Calu3 (cell line): ENCODE data around the gene C1QTNF2. TPM values are rescaled to one million over a fixed set of nuclear protein-coding genes. Genes with fewer than 3 reads are reported as not detected.

Source experiments
- BruUV-seq: library from RNA; stranded (reverse); fragments of 400-500 nt; replicated peaks from 2 replicates; lab custom pipeline; 2021; lab: Mats Ljungman, UMichigan
- CTCF ChIA-PET: fragments of 300-600 bp; sonication (Branson Sonifier 250); formaldehyde crosslinking; loops from one replicate; lab custom pipeline; 2022; ENCODE audit warnings: antibody characterized with exemption; lab: Charles Lee
- DNase-seq: peaks from one replicate; pipeline ENCODE4 v3.0.0; 2022
- H3K27ac Mint-ChIP-seq: one replicate; pipeline ENCODE4 v1.8.0; 2022; ENCODE audit warnings: mixed read lengths; ENCODE audit not compliant: unreplicated experiment
- H3K27me3 Mint-ChIP-seq: one replicate; pipeline ENCODE4 v1.8.0; 2022; ENCODE audit warnings: mixed read lengths; ENCODE audit not compliant: unreplicated experiment
- H3K36me3 Mint-ChIP-seq: one replicate; pipeline ENCODE4 v1.8.0; 2022; ENCODE audit warnings: mild to moderate bottlenecking, moderate library complexity, mixed read lengths; ENCODE audit not compliant: insufficient read depth, unreplicated experiment
- H3K4me1 Mint-ChIP-seq: one replicate; pipeline ENCODE4 v1.8.0; 2022; ENCODE audit warnings: mild to moderate bottlenecking, low read depth, mixed read lengths; ENCODE audit not compliant: unreplicated experiment
- H3K4me3 Mint-ChIP-seq: one replicate; pipeline ENCODE4 v1.8.0; 2022; ENCODE audit warnings: mild to moderate bottlenecking, low read depth, moderate library complexity, mixed read lengths; ENCODE audit not compliant: unreplicated experiment
- H3K9me3 Mint-ChIP-seq: one replicate; pipeline ENCODE4 v1.8.0; 2022; ENCODE audit warnings: low read depth, mixed read lengths; ENCODE audit not compliant: unreplicated experiment
- CTCF ChIP-seq: fragments of 200-600 bp; IDR thresholded peaks from one replicate; pipeline ENCODE4 v1.8.0; 2022; ENCODE audit warnings: antibody characterized with exemption; ENCODE audit not compliant: unreplicated experiment
- intact Hi-C: fragments of 100-400 bp; cut with micrococcal nuclease; formaldehyde crosslinking; loops from one replicate; pipeline ENCODE4 v1.10.0; 2022; ENCODE audit not compliant: unreplicated experiment
- total RNA-seq: library from RNA; stranded (reverse); gene quantifications from 2 replicates; pipeline ENCODE4 v1.2.3, GENCODE V29; 2022

The C1QTNF2 gene
- total RNA-seq, 1 experiment from 2014 or later = not detected

- Mint-ChIP-seq H3K27me3 (peaks cover 32% of the 10 kb centered on the region), H3K9me3 (peaks cover 3% of the 10 kb centered on the region), H3K4me3 (no peak overlapping the region), H3K27ac (no peak overlapping the region), H3K4me1 (no peaks in the 10 kb centered on the region), H3K36me3 (no peaks in the 10 kb centered on the region)
- BruUV-seq = no TSS peak
- TF ChIP-seq CTCF = no peak
- DNase-seq = no peak
- CTCF ChIA-PET = no interaction called here
- intact Hi-C loops = no loop called here
Observed at GRCh38 chr5:160384681-160385080, 14.3 kb upstream of the C1QTNF2 start.

GRCh38 chr5:160382346-160382745 is 11.9 kb upstream of the C1QTNF2 start:
- H3K4me1 Mint-ChIP-seq = no peaks in the 10 kb centered on the region
- intact Hi-C loops = no loop called here
- H3K4me3 Mint-ChIP-seq = no peak overlapping the region
- TF ChIP-seq CTCF = no peak
- CTCF ChIA-PET = no interaction called here
- H3K9me3 Mint-ChIP-seq = no peaks in the 10 kb centered on the region
- H3K36me3 Mint-ChIP-seq = no peaks in the 10 kb centered on the region
- no peak for DNase-seq
- no peak overlapping the region for H3K27ac Mint-ChIP-seq
- peaks cover 43% of the 10 kb centered on the region for H3K27me3 Mint-ChIP-seq
- no TSS peak for BruUV-seq

- no peak for DNase-seq
- H3K36me3 Mint-ChIP-seq = no peaks in the 10 kb centered on the region
- intact Hi-C loops = no loop called here
- no peak for TF ChIP-seq CTCF
- no peaks in the 10 kb centered on the region for H3K9me3 Mint-ChIP-seq
- CTCF ChIA-PET = interaction anchor here (0.5 to 1.2 kb wide), 4 partner anchors 237 to 358 kb away, joined by 3 to 4 read pairs (median 4); no protein-coding TSS in a partner anchor
- no peak overlapping the region for H3K27ac Mint-ChIP-seq
- H3K4me1 Mint-ChIP-seq = no peaks in the 10 kb centered on the region
- H3K4me3 Mint-ChIP-seq = no peak overlapping the region
- no TSS peak for BruUV-seq
- H3K27me3 Mint-ChIP-seq = peaks cover 66% of the 10 kb centered on the region
Observed at GRCh38 chr5:160380041-160380440, 9.6 kb upstream of the C1QTNF2 start.

- no peaks in the 10 kb centered on the region for H3K9me3 Mint-ChIP-seq
- no peak for DNase-seq
- H3K36me3 Mint-ChIP-seq = no peaks in the 10 kb centered on the region
- no peaks in the 10 kb centered on the region for H3K4me1 Mint-ChIP-seq
- H3K27me3 Mint-ChIP-seq = peaks cover 71% of the 10 kb centered on the region
- no peak overlapping the region for H3K27ac Mint-ChIP-seq
- CTCF ChIA-PET = interaction anchor here (0.5 to 1.2 kb wide), 4 partner anchors 236 to 358 kb away, joined by 3 to 4 read pairs (median 4); no protein-coding TSS in a partner anchor
- no TSS peak for BruUV-seq
- H3K4me3 Mint-ChIP-seq = no peak overlapping the region
- no peak for TF ChIP-seq CTCF
- intact Hi-C loops = no loop called here
Observed at GRCh38 chr5:160379511-160379910, 9.1 kb upstream of the C1QTNF2 start.
